ENCODE measurements around the gene AACS. TPM values are rescaled to one million over a fixed set of nuclear protein-coding genes. Genes with fewer than 3 reads are reported as not detected.

The AACS gene
- total and polyA plus RNA-seq, 2 of the 13 experiments (the other 11 are each of a cell fraction or from before 2014, with no cell fraction given): 23.3 to 28.8 TPM

DNA sequence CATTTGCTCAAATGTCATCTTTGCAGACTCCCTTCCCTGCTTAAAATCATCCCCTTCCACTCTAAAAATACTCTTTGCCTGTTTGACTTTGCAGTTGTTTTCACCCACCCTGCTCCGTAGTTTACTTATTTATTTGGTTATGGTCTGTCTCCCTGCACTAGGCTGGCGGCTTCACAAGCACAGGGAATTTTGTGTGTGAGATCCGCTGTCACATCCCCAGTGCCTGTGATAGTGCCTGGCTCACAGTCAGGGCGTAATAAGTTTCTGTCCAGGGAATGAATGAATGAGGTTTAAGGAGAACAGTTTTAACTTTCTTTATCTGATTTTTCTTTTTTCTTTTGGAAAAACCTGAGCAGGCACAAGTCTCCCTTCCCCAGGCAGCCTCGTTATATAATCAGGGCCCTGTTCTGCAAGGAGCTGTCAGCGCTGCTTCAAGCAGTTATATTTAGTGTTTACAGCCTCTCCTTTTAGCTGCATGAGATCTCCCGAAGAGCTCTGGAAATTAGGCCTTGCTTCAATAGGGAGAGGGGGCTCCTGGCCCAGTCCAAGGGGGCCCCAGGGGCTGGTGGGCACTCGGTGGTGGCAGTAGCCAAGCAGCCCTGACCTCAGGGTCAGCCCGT lies 107.1 kb downstream of the AACS start:
- POLR2A ChIA-PET: no interaction called here
- no peak for FAIRE-seq
- intact Hi-C loops (cut with micrococcal nuclease; ENCODE audit: unreplicated experiment) (no loop called here), in situ Hi-C loops (cut with HindIII; ENCODE audit: extremely low pct_ligation_motif_present, low pct_unique_long_range_greater_than_20kb) (no loop called here)
- Histone ChIP-seq H3K36me3 (replicated peaks in 1 of 2; ENCODE audit: control insufficient read depth in 1 of 2, insufficient read depth in 2 of 2, low read length in 2 of 2) (no peaks in the 10 kb centered on the region), H3K9ac (ENCODE audit: insufficient read depth, low read depth, low read length) (no peak overlapping the region), H3K4me2 (ENCODE audit: low read depth, low read length) (no peak overlapping the region), H3K27me3 (ENCODE audit: control insufficient read depth in 1 of 2, insufficient read depth in 2 of 2, low read length in 2 of 2) (peaks cover 4 to 24% of the 10 kb centered on the region in 2 experiments; a peak in 2 of 5 replicates), H3K27ac (ENCODE audit: extremely low read length, insufficient read depth, low read length) (no peak overlapping the region), H4K20me1 (ENCODE audit: insufficient read depth, low read length) (no peaks in the 10 kb centered on the region), H3K4me3 (replicated peaks in 1 of 3; ENCODE audit: insufficient read depth in 1 of 3, low read depth in 2 of 3, low read length in 3 of 3) (no peak overlapping the region), H2AFZ (ENCODE audit: low read length) (no peak overlapping the region), H3K79me2 (ENCODE audit: insufficient read depth, low read length) (no peaks in the 10 kb centered on the region), H3K4me1 (ENCODE audit: insufficient read depth, low read length) (no peaks in the 10 kb centered on the region), H3K9me3 (ENCODE audit: low read length) (no peaks in the 10 kb centered on the region)
- WGBS (ENCODE audit: low lambda C conversion rate): 27% methylated on average over 9 of the region's 9 CpGs
- BruUV-seq (replicated peaks): no TSS peak
- no peak for ATAC-seq
- DNase-seq (ENCODE audit: low spot score): no peak
- CTCF ChIA-PET (ENCODE audit: low intra/inter-chr PET ratio, low total read pairs): no interaction called here
- TF ChIP-seq ZNF12 (CRISPR knock-in tag; IDR thresholded peaks at IDR 0.05) (no peak), RELA (CRISPR knock-in tag; IDR thresholded peaks at IDR 0.05) (no peak)

DNA sequence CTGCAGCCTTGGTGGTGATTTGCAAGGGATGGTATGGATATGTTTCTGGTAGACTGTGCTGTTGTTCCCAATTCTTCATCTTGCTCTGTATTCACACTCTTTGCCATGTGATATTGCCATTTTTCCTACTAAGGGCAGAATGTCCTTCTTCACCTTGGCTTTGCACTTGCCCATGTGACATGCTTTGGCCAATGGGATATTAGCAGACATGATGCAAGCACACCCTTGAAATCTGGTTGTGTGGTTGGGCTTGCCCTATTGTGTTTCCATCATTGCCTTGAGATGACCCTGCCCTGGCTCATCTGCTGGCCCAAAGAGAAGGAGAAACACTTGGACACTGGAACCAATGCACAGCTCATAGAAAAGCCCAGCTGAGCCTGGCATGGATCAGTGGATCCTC lies 110.3 kb downstream of the AACS start:
- TF ChIP-seq, protein P1, sequence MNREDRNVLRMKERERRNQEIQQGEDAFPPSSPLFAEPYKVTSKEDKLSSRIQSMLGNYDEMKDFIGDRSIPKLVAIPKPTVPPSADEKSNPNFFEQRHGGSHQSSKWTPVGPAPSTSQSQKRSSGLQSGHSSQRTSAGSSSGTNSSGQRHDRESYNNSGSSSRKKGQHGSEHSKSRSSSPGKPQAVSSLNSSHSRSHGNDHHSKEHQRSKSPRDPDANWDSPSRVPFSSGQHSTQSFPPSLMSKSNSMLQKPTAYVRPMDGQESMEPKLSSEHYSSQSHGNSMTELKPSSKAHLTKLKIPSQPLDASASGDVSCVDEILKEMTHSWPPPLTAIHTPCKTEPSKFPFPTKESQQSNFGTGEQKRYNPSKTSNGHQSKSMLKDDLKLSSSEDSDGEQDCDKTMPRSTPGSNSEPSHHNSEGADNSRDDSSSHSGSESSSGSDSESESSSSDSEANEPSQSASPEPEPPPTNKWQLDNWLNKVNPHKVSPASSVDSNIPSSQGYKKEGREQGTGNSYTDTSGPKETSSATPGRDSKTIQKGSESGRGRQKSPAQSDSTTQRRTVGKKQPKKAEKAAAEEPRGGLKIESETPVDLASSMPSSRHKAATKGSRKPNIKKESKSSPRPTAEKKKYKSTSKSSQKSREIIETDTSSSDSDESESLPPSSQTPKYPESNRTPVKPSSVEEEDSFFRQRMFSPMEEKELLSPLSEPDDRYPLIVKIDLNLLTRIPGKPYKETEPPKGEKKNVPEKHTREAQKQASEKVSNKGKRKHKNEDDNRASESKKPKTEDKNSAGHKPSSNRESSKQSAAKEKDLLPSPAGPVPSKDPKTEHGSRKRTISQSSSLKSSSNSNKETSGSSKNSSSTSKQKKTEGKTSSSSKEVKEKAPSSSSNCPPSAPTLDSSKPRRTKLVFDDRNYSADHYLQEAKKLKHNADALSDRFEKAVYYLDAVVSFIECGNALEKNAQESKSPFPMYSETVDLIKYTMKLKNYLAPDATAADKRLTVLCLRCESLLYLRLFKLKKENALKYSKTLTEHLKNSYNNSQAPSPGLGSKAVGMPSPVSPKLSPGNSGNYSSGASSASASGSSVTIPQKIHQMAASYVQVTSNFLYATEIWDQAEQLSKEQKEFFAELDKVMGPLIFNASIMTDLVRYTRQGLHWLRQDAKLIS (CRISPR knock-in tag; IDR thresholded peaks at IDR 0.05): no peak
- TF ChIP-seq, protein P2, sequence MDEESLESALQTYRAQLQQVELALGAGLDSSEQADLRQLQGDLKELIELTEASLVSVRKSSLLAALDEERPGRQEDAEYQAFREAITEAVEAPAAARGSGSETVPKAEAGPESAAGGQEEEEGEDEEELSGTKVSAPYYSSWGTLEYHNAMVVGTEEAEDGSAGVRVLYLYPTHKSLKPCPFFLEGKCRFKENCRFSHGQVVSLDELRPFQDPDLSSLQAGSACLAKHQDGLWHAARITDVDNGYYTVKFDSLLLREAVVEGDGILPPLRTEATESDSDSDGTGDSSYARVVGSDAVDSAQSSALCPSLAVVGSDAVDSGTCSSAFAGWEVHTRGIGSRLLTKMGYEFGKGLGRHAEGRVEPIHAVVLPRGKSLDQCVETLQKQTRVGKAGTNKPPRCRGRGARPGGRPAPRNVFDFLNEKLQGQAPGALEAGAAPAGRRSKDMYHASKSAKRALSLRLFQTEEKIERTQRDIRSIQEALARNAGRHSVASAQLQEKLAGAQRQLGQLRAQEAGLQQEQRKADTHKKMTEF (CRISPR knock-in tag; IDR thresholded peaks at IDR 0.05): no peak
- FAIRE-seq: no peak
- ChIA-PET CTCF (ENCODE audit: low intra/inter-chr PET ratio, low total read pairs) (no interaction called here), POLR2A (no interaction called here)
- H2AFZ ChIP-seq (ENCODE audit: low read length): no peak overlapping the region
- H3K27ac ChIP-seq (ENCODE audit: extremely low read length, insufficient read depth, low read length): no peak overlapping the region
- no peak overlapping the region for H3K4me2 ChIP-seq (ENCODE audit: low read depth, low read length)
- intact Hi-C loops (cut with micrococcal nuclease; ENCODE audit: unreplicated experiment): no loop called here
- no peaks in the 10 kb centered on the region for H3K36me3 ChIP-seq (replicated peaks in 1 of 2; ENCODE audit: control insufficient read depth in 1 of 2, insufficient read depth in 2 of 2, low read length in 2 of 2)
- no TSS peak for BruUV-seq (replicated peaks)
- H3K27me3 ChIP-seq (ENCODE audit: control insufficient read depth in 1 of 2, insufficient read depth in 2 of 2, low read length in 2 of 2): peaks cover 2 to 13% of the 10 kb centered on the region in 2 experiments; a peak in 1 of 5 replicates
- no peaks in the 10 kb centered on the region for H3K4me1 ChIP-seq (ENCODE audit: insufficient read depth, low read length)
- H4K20me1 ChIP-seq (ENCODE audit: insufficient read depth, low read length): no peaks in the 10 kb centered on the region
- no peak for DNase-seq (ENCODE audit: low spot score)
- no peak for ATAC-seq
- H3K9me3 ChIP-seq (ENCODE audit: low read length): no peaks in the 10 kb centered on the region
- H3K79me2 ChIP-seq (ENCODE audit: insufficient read depth, low read length): no peaks in the 10 kb centered on the region
- no peak overlapping the region for H3K4me3 ChIP-seq (replicated peaks in 1 of 3; ENCODE audit: insufficient read depth in 1 of 3, low read depth in 2 of 3, low read length in 3 of 3)
- H3K9ac ChIP-seq (ENCODE audit: insufficient read depth, low read depth, low read length): no peak overlapping the region
- in situ Hi-C loops (cut with HindIII; ENCODE audit: extremely low pct_ligation_motif_present, low pct_unique_long_range_greater_than_20kb): no loop called here
